Thyroid gland (tissue), 4 donors: ENCODE measurements around the gene PSKH1.

ENCODE experiments used
- POLR2A ChIP-seq, 2 donors: fragments of 450-650 bp; IDR thresholded peaks; one replicate each; pipeline ENCODE4 v1.6.1; 2017; ENCODE audit warnings: antibody characterized with exemption in 2 of 2, mild to moderate bottlenecking in 2 of 2, moderate library complexity in 1 of 2
- TF ChIP-seq, protein P1 (sequence below), 6 experiments: fragments of 200-600 bp in 3 of 6; fragments of 450-650 bp in 3 of 6; sonication (generic) in 3 of 6; IDR thresholded peaks; one replicate each; pipeline ENCODE4 v1.5.1; 2016 to 2019; ENCODE audit warnings: antibody characterized with exemption in 6 of 6, mild to moderate bottlenecking in 2 of 6, inconsistent platforms in 1 of 6, moderate library complexity in 1 of 6

- TF ChIP-seq, protein P1, sequence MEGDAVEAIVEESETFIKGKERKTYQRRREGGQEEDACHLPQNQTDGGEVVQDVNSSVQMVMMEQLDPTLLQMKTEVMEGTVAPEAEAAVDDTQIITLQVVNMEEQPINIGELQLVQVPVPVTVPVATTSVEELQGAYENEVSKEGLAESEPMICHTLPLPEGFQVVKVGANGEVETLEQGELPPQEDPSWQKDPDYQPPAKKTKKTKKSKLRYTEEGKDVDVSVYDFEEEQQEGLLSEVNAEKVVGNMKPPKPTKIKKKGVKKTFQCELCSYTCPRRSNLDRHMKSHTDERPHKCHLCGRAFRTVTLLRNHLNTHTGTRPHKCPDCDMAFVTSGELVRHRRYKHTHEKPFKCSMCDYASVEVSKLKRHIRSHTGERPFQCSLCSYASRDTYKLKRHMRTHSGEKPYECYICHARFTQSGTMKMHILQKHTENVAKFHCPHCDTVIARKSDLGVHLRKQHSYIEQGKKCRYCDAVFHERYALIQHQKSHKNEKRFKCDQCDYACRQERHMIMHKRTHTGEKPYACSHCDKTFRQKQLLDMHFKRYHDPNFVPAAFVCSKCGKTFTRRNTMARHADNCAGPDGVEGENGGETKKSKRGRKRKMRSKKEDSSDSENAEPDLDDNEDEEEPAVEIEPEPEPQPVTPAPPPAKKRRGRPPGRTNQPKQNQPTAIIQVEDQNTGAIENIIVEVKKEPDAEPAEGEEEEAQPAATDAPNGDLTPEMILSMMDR (IDR thresholded peaks at IDR 0.05), result no peak
- TF ChIP-seq POLR2A (IDR thresholded peaks at IDR 0.05), result no peak
These were observed 47.1 kb upstream of the PSKH1 start for GRCh38 chr16:67846063-67846319.
